ENCODE measurements around the gene BHLHE41. TPM values are rescaled to one million over a fixed set of nuclear protein-coding genes. Genes with fewer than 3 reads are reported as not detected.

BHLHE41 gene
- polyA plus RNA-seq, 1 experiment: 5.3 TPM

GRCh38 chr12:26125400-26126339, 833 bp upstream of the BHLHE41 start:
- H3K4me3 ChIP-seq (ENCODE audit: low read depth, low read length): peak overlapping the region; percentile 67
- no peak for DNase-seq (ENCODE audit: low read depth)
- ChIA-PET POLR2A (no interaction called here), CTCF (interaction anchor here (0.6 kb wide), 1 partner anchor 482 kb away, joined by 3 read pairs; no protein-coding TSS in a partner anchor)
- TF ChIP-seq CTCF (IDR thresholded peaks at IDR 0.05; ENCODE audit: insufficient read depth, low read depth, low read length): no peak
- H3K36me3 ChIP-seq (ENCODE audit: control insufficient read depth, insufficient read depth, low read length): no peaks in the 10 kb centered on the region
- no peaks in the 10 kb centered on the region for H3K27me3 ChIP-seq (ENCODE audit: control insufficient read depth, insufficient read depth, low read length)

- DNase-seq (ENCODE audit: low read depth): no peak
- Histone ChIP-seq H3K27me3 (ENCODE audit: control insufficient read depth, insufficient read depth, low read length) (no peaks in the 10 kb centered on the region), H3K4me3 (ENCODE audit: low read depth, low read length) (peak overlapping the region; percentile 56), H3K36me3 (ENCODE audit: control insufficient read depth, insufficient read depth, low read length) (no peaks in the 10 kb centered on the region)
- POLR2A ChIA-PET: no interaction called here
- CTCF ChIA-PET: interaction anchor here (0.8 to 5.9 kb wide), 14 partner anchors 8 to 529 kb away, joined by 3 to 18 read pairs (median 4); no protein-coding TSS in a partner anchor
- TF ChIP-seq CTCF (IDR thresholded peaks at IDR 0.05; ENCODE audit: insufficient read depth, low read depth, low read length): no peak
Observed at GRCh38 chr12:26123482-26123980, 1.3 kb downstream of the BHLHE41 start.

GRCh38 chr12:26122681-26123481, 2.0 kb downstream of the BHLHE41 start:
- peak overlapping the region; percentile 56 for H3K4me3 ChIP-seq (ENCODE audit: low read depth, low read length)
- no peaks in the 10 kb centered on the region for H3K27me3 ChIP-seq (ENCODE audit: control insufficient read depth, insufficient read depth, low read length)
- no peaks in the 10 kb centered on the region for H3K36me3 ChIP-seq (ENCODE audit: control insufficient read depth, insufficient read depth, low read length)
- ChIA-PET POLR2A (no interaction called here), CTCF (interaction anchor here (0.6 to 5.9 kb wide), 17 partner anchors 7 to 968 kb away, joined by 3 to 18 read pairs (median 4); no protein-coding TSS in a partner anchor)
- DNase-seq (ENCODE audit: low read depth): no peak
- TF ChIP-seq CTCF (IDR thresholded peaks at IDR 0.05; ENCODE audit: insufficient read depth, low read depth, low read length): peak; percentile 44

GRCh38 chr12:26122061-26122680, 2.7 kb downstream of the BHLHE41 start:
- DNase-seq (ENCODE audit: low read depth): no peak
- H3K36me3 ChIP-seq (ENCODE audit: control insufficient read depth, insufficient read depth, low read length): no peaks in the 10 kb centered on the region
- CTCF ChIA-PET: interaction anchor here (0.6 to 5.9 kb wide), 16 partner anchors 20 to 967 kb away, joined by 3 to 18 read pairs (median 4); no protein-coding TSS in a partner anchor
- POLR2A ChIA-PET: interaction anchor here (0.5 kb wide), 1 partner anchor 129 kb away, joined by 3 read pairs; no protein-coding TSS in a partner anchor
- peak overlapping the region; percentile 56 for H3K4me3 ChIP-seq (ENCODE audit: low read depth, low read length)
- no peaks in the 10 kb centered on the region for H3K27me3 ChIP-seq (ENCODE audit: control insufficient read depth, insufficient read depth, low read length)
- no peak for TF ChIP-seq CTCF (IDR thresholded peaks at IDR 0.05; ENCODE audit: insufficient read depth, low read depth, low read length)
